ENCODE measurements around the gene TMEFF2. TPM values are rescaled to one million over a fixed set of nuclear protein-coding genes. Genes with fewer than 3 reads are reported as not detected.
"Not testable (repeated sequence)": the region's sequence is repeated elsewhere in the genome, so short reads cannot be mapped to it uniquely, and the experiment has no call there.

The TMEFF2 gene
- total RNA-seq, 1 experiment from 2014 or later = not detected

- DNase-seq (ENCODE audit: low read depth) = no peak
These were observed 66.1 kb downstream of the TMEFF2 start for GRCh38 chr2:192128655-192129054.

- no peak for DNase-seq (ENCODE audit: low read depth)
These were observed 67.3 kb downstream of the TMEFF2 start for GRCh38 chr2:192127434-192127833.

GRCh38 chr2:192126912-192127311 lies 67.8 kb downstream of the TMEFF2 start:
- no peak for DNase-seq (ENCODE audit: low read depth)

GRCh38 chr2:192126426-192126825 lies 68.3 kb downstream of the TMEFF2 start:
- no peak for DNase-seq (ENCODE audit: low read depth)

- DNase-seq (ENCODE audit: low read depth) = no peak
These were observed 70.2 kb downstream of the TMEFF2 start for GRCh38 chr2:192124571-192124970.

GRCh38 chr2:192123847-192124246 lies 70.9 kb downstream of the TMEFF2 start:
- DNase-seq (ENCODE audit: low read depth) = no peak

- DNase-seq (ENCODE audit: low read depth) = no peak
These were observed 71.8 kb downstream of the TMEFF2 start for GRCh38 chr2:192122946-192123345.

GRCh38 chr2:192122141-192122540 lies 72.6 kb downstream of the TMEFF2 start:
- no peak for DNase-seq (ENCODE audit: low read depth)

- DNase-seq (ENCODE audit: low read depth) = no peak
These were observed 75.2 kb downstream of the TMEFF2 start for GRCh38 chr2:192119536-192119935.

GRCh38 chr2:192117705-192118104 lies 77.0 kb downstream of the TMEFF2 start:
- DNase-seq (ENCODE audit: low read depth) = no peak

- DNase-seq (ENCODE audit: low read depth) = not testable (repeated sequence)
These were observed 83.2 kb downstream of the TMEFF2 start for GRCh38 chr2:192111536-192111935.

GRCh38 chr2:192099742-192100141 lies 95.0 kb downstream of the TMEFF2 start:
- DNase-seq (ENCODE audit: low read depth) = no peak

GRCh38 chr2:192098814-192099491 lies 95.8 kb downstream of the TMEFF2 start:
- DNase-seq (ENCODE audit: low read depth) = no peak

GRCh38 chr2:192091476-192091875 lies 103.3 kb downstream of the TMEFF2 start:
- no peak for DNase-seq (ENCODE audit: low read depth)

- no peak for DNase-seq (ENCODE audit: low read depth)
These were observed 103.8 kb downstream of the TMEFF2 start for GRCh38 chr2:192090911-192091310.

- DNase-seq (ENCODE audit: low read depth) = no peak
These were observed 107.3 kb downstream of the TMEFF2 start for GRCh38 chr2:192087398-192087958.

- DNase-seq (ENCODE audit: low read depth) = no peak
These were observed 112.6 kb downstream of the TMEFF2 start for GRCh38 chr2:192082121-192082520.

GRCh38 chr2:192080096-192080495 lies 114.6 kb downstream of the TMEFF2 start:
- DNase-seq (ENCODE audit: low read depth) = not testable (repeated sequence)

- DNase-seq (ENCODE audit: low read depth) = no peak
These were observed 120.9 kb downstream of the TMEFF2 start for GRCh38 chr2:192073878-192074277.

GRCh38 chr2:192072778-192073177 lies 122.0 kb downstream of the TMEFF2 start:
- no peak for DNase-seq (ENCODE audit: low read depth)

- no peak for DNase-seq (ENCODE audit: low read depth)
These were observed 122.5 kb downstream of the TMEFF2 start for GRCh38 chr2:192072261-192072660.

- DNase-seq (ENCODE audit: low read depth) = no peak
These were observed 124.6 kb downstream of the TMEFF2 start for GRCh38 chr2:192070099-192070498.

- DNase-seq (ENCODE audit: low read depth) = no peak
These were observed 125.3 kb downstream of the TMEFF2 start for GRCh38 chr2:192069417-192069816.

GRCh38 chr2:192068966-192069365 lies 125.8 kb downstream of the TMEFF2 start:
- no peak for DNase-seq (ENCODE audit: low read depth)

All from Daoy (cell line).